Activated naive CD4-positive, alpha-beta T cell (primary cell): ENCODE results near the gene STOML1.
"Not testable (repeated sequence)": the region's sequence is repeated elsewhere in the genome, so short reads cannot be mapped to it uniquely, and the experiment has no call there.

ENCODE experiments used
- DNase-seq, 4 experiments: peaks; one replicate each; lab custom pipeline; 2025; lab: John Stamatoyannopoulos, UW

Gene STOML1

DNA sequence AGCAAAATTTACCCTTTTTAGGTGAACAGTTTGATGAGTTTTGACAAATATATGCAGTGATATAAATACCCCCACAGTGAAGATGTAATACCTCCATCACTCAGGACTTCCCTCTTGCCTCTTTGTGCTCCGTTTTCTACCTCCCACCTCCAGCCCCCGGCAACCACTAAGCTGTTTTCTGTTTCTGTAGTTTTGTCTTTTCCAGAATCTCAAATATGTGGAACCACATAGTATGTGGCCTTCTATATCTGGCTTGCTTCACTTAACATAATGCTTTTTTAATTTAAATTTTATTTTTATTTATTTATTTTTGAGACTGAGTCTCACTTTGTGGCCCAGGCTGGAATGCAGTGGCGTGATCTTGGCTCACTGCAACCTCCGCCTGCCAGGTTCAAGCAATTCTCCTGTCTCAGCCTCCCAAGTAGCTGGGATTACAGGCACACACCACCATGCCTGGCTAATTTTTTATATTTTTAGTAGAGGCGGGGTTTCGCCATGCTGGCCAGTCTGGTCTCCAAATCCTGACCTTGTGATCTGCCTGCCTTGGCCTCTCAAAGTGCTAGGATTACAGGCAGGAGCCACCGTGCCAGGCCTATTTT lies 31.5 kb downstream of the STOML1 start:
- DNase-seq, result not testable (repeated sequence)

DNA sequence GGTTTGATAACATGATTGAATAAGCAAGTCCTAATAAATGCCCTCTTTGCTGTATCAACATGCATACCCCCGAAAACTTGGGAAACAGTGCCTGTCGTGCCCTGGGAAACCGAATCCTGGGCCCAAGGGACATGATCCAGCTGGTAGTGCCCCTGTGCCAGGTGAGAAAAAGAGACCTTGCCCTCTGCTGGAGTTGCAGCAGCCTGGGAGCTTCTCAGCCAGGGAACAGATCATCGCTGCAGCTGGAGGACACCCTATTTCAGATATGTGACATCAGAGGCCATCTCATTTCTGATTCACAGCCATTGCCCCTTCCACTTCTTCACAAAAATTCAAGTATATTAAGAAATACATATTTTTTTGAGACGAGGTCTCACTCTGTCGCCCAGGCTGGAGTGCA lies 32.3 kb downstream of the STOML1 start:
- no peak for DNase-seq

- peak in 1 of 4 experiments; percentile 25 for DNase-seq
Measured at GRCh38 chr15:73959012-73959581, 33.0 kb downstream of the STOML1 start.

DNA sequence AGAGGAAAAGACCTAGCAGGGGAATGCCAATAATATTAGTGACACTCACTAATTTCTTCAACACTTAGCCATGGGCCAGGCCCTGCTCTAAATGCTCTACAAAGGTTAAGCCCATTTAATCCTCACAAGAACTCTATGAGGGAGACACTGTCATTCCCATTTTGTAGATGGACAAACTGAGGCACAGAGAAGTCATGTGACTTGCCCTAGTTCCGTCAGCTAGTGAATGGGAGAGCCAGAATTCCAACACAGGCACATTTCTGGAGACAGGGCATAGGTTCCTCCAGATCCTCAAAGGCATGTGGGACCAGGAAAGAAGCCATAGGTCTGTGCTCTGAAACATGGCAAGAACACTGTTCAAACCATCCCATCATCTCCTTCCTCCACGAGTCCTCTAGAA lies 34.3 kb downstream of the STOML1 start:
- DNase-seq, result no peak

DNA sequence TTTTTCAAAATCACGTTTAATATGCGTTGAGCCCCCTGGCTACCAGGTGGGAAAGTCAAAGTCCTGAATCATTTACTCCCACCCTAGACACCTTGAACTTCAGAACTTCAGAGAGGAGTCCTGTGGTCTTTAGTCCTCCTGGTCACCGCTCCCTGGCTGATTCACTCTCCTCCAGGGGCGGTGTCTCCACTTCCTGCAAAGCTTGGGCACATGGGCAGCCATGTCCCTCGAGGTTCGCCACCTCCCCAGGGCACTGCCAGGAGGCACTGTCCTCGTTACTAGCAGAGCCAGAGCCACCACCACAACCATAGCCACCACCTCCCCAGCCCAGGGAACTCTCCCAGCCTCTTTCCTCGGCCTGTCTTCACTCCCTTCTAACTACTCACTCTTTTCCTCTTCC lies 34.8 kb downstream of the STOML1 start:
- DNase-seq, result no peak

DNA sequence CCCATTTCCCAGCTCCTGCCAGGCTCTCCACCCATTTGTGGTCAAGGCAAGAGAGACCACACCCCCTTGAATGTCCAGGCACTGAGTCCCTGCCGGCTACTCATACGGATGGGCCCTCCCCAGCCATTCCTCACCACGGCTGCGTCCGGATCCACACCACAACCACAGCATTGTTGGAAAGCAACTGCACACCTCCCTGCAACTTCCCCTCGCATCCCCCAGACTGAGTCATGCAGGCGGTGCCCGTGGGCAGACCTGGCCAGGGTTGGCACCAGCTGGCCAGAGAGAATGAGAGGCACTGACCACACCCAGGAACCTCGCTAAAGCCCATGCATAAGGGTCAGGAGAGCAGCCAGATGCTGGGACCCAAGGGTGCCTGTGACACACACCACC lies 35.4 kb downstream of the STOML1 start:
- DNase-seq, result no peak

DNA sequence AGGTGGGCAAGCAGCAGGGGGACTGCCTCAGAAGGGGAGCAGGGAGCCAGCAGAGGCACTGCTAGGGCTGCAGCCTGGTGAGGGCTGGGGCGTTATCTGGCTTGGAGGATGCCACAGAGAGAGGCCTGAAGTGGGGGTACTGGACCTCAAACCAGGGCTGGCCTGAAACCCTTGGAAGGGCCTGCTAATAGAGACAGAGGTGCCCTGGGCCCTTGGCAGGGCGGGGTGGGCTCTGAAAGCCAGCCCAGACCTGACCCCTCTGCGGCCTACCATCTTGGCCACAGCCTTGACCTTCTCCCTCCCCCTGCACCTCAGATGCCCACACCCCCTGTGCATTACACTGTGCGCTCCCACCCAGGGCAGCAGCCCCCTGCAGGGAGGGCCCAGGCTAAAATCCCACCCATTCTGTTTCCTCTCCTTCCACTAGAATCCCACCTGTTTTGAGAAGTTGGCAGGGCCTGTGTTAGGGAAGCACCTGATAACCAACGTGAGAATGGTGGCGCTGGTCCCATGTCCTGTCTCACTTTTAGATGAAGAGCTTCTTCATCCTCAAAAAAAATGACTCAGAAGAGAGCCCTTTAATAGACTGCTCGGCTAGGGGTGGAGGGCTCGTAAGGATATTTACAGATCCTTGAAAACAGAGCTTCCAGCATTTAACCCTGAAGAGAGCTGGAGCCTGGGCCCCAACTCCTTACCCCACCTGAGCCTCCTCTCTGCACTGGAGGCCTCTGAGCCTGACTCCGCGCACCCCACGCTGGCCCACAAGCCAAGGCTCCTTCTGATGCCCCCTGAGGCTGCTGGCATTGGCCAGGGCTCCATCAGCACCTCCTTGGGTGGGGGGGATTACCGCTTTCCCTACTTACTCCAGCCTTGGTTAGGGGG lies 36.0 kb downstream of the STOML1 start:
- DNase-seq, result no peak

DNA sequence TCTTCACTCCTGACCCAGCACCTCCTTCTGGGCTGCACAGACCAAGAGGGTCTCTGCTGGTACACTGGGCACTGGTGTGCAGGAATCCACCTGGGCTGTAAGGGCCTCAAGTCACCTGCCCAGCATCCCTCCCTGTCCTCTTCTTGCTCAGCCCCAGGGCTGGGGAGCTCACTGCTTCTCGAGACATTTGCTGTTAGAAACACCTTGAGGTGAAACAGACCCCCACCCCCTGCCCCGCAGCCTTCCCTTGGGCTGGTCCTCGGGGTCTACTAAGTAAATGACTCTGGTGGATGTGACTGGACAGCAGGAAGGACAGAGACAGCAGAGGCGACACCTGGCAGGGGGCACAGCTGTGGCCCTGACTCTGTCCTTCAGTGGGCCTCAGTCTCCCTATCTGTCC lies 36.8 kb downstream of the STOML1 start:
- DNase-seq, result no peak

GRCh38 chr15:73954188-73955145 lies 37.6 kb downstream of the STOML1 start:
- no peak for DNase-seq

DNA sequence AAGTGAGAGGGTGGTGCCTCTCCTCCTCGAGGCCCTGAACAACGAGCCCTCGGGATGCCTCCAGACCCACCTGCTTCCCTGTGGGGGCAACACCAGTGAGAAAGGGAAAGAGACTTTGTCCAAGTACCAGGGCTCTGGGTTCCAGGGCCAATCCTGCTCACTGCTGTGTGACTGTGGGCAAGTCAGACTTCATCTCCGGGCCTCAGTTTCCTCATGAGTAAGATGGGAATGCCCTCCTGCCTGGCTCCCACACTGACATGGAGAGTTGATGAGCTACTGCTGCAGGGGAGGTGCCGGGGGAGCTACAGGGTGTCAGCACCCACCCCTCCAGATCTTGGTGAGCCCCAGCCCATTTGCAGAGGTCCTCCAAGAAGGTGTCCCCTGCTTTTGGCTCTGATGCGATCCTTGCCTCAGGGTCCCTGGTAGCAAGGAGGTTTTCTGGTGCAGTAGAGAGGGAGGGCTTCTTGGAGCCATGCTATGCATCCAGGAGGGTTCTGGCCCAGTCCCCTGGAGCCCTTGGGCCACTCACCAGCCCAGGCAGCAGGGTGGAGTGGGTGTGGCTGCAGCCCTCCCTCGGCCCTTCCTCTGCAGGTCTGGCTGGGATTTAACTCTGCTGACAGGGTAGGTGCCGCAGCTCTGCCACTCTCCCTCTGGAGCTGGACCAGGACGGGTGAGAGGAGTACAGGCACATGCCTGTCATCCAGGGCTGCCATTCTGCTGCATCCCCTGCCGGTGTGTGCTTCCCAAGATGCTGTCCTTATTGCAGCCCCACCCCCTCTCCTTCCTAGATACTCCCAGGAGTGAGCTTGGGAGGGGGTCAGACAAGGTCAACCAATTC lies 39.0 kb downstream of the STOML1 start:
- no peak for DNase-seq

DNA sequence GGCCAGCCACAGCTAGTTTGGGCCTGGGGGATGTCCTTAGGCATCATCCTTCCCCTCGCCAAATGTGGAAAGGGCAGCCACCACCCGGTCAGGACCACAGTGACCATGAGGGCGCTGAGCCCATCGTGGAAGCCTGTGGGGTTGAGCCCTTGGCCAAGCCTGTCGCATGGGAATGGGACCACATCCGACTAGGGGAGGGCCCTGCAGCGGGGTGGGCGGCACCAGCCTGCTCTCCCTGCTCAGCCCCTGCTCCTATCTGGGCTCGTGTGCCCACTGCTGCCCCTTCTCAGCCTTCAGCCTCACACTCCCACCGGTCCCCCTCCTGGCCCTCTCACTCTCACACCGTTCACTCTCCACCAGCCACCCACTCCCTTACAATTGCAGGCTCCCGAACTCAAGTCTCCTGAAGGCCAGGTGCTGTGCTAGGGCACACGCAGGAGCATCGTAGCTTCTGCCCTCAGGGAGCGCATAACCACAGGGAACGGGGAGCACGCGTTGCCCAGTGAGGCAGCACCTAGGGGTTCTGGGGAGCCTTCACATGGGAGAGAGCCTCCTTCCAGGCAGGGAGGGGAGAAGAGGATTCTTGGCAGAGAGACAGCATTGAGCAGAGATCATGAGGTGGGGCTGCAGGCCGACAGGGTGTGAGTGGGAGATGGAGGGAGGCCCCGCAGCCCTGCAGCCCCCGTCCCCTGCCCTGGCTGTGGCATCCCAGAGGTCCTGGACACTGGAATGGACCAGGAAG lies 39.8 kb downstream of the STOML1 start:
- DNase-seq, result no peak

- no peak for DNase-seq
Measured at GRCh38 chr15:73951601-73952000, 40.5 kb downstream of the STOML1 start.

DNA sequence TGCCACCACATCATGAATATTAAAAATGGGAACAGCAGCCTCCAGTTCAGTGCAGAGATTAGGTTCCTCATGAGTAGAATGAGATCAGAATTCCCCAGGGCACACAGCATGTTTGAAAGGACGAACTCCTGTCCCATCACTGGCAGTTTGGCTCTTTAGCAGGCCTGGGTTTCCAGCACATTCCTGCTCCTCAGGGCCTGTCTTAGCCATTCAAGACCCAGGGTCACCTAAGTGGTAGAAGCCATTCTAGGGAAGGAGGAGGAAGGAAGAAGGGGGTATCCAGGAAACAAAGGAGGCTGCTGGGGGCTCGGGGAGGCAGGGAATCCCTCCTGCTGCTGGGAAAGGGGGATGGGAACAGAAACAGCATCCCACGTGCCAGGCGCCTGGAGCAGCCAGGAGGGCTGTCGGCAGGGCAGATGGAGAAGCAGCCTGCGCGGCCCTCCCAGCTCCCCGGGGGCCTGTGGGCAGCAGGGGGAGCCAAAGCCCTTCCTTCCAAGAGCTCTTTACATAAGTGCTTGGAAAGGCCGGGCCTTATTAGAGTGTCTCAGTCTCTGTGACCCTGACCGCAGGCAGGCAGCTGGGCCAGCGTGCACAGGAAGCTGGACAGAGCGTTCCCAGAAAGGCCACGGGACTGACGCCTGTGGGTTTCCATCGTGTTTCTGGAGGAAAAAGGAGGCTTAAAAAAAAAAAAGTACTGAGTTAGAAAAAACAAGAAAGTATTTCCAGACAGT lies 41.1 kb downstream of the STOML1 start:
- DNase-seq, result peak in 3 of 4 experiments; percentile 41 to 78 (median 66)

- DNase-seq, result no peak
Measured at GRCh38 chr15:73950479-73950830, 41.6 kb downstream of the STOML1 start.

DNA sequence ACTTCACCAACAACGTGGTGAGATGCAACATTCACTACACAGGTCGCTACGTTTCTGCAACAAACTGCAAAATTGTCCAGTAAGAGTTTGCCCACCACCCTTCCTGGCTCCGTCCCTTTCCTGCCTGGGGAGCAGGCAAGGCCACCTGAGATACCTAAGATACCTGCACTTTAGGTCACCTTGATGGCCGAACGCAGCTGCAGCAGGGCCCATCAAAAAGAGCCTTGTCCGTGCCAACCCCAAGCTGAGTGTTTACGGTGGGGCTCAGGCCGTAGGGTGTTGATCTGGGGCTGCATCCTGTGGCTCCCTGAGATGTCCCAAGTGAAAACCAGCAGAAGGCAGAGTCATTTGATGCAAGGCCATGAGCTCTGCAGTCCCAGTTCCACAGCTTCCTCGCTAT lies 42.6 kb downstream of the STOML1 start:
- no peak for DNase-seq

DNA sequence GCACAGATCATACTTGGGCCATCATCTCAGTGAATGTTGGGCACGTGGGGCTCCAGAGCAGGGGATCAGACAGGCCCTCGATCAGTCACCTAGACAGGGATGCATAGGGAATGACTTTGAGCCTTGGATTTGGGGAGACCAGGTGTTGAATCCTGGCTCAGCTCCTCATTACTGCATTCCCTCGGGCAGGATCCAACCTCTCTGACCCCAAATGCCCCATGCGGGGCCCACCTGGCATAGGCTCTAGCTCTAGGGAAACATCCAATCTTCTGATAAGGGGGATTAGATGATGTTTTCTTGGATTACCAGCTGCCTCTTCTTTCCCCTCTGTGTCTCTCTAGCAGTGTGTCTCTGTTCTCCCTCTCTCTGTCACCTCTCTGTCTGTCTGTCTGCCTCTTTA lies 43.1 kb downstream of the STOML1 start:
- DNase-seq, result no peak

DNA sequence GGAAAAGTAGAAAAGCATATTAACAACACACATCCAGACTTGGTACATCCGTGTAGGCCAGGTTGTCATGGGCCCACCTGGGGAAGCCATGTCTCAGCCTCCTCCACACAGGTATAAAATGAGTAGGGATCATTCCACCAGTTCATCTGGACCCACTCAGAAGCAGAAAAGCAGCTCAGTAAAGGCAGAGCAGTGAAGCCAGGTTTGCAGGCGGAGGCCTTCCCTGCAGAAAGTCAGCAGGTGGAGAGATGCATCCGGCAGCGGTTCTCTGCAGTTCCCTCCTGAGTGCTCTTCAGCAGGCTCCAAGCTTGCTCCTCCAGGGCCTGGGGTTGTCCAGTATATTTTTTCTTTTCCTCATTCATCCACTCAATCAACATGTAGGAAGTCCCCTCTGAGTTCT lies 43.7 kb downstream of the STOML1 start:
- no peak for DNase-seq

DNA sequence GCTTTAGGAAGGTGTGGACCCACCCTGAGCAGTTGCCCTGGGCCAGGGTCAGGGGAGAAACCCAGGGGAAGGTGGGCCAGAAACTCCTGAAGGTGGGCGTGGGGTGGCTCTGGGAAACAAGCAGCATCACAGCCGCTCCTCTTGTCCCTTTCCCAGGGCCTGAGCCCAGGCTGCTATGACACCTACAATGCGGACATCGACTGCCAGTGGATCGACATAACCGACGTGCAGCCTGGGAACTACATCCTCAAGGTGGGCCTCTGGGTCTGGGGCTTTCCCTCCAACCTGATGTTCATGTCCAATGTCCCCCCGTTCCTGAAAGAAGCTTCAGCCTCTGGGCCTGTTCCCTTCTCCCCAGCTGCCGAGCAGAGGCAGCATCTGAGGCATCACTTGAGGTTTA lies 44.4 kb downstream of the STOML1 start:
- DNase-seq, result no peak

GRCh38 chr15:73946795-73947370 lies 45.2 kb downstream of the STOML1 start:
- no peak for DNase-seq
